ENCODE data around the gene CNNM3.

DNA sequence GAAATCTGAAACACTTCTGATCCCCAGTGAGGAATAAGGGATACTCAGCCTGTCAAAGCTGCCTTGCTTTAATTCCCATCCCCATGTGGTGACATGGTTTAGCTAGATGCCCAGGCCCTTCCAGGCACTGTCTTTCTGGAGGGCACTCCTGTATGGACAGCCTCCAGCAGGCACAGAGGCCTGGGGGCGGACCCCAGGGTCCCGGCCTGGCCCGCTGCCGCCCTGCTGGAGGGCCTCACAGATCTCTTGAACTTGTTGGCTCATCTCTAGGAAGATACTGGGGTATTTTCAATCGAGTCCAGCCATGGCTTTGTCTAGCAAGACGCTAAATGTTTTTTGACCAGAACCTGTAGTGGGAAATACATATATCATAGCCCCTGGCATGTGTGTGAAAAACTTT is 21.0 kb upstream of the CNNM3 start:
- TF ChIP-seq, protein P1, sequence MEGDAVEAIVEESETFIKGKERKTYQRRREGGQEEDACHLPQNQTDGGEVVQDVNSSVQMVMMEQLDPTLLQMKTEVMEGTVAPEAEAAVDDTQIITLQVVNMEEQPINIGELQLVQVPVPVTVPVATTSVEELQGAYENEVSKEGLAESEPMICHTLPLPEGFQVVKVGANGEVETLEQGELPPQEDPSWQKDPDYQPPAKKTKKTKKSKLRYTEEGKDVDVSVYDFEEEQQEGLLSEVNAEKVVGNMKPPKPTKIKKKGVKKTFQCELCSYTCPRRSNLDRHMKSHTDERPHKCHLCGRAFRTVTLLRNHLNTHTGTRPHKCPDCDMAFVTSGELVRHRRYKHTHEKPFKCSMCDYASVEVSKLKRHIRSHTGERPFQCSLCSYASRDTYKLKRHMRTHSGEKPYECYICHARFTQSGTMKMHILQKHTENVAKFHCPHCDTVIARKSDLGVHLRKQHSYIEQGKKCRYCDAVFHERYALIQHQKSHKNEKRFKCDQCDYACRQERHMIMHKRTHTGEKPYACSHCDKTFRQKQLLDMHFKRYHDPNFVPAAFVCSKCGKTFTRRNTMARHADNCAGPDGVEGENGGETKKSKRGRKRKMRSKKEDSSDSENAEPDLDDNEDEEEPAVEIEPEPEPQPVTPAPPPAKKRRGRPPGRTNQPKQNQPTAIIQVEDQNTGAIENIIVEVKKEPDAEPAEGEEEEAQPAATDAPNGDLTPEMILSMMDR (IDR thresholded peaks at IDR 0.05; ENCODE audit: insufficient read depth, low read depth, low read length) = no peak
- no peak for TF ChIP-seq EZH2 (IDR thresholded peaks at IDR 0.05; ENCODE audit: insufficient read depth, low read length)

All from astrocyte (in vitro differentiated cells and primary cell).